ENCODE measurements around the gene FHOD3.

DNA sequence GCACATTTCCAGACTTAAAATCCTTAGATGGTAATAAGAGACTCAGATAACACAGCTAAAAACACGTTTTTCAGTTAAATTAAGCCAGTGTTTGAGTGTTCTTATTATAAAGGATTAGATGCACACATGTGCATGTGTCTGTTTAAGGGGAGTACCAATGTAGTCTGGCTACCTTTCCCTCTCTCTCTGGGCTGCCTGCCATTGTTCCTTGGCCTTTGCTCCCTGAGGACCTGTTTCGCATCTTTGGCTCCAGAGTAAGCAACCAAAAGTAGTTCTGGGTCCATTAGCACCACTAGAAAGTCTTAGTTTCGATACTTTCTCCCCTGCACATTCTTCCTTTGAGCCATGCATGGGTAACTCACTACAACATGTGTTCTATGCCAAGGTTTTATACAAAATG, 303.0 kb downstream of the FHOD3 start:
- TF ChIP-seq, protein P1, sequence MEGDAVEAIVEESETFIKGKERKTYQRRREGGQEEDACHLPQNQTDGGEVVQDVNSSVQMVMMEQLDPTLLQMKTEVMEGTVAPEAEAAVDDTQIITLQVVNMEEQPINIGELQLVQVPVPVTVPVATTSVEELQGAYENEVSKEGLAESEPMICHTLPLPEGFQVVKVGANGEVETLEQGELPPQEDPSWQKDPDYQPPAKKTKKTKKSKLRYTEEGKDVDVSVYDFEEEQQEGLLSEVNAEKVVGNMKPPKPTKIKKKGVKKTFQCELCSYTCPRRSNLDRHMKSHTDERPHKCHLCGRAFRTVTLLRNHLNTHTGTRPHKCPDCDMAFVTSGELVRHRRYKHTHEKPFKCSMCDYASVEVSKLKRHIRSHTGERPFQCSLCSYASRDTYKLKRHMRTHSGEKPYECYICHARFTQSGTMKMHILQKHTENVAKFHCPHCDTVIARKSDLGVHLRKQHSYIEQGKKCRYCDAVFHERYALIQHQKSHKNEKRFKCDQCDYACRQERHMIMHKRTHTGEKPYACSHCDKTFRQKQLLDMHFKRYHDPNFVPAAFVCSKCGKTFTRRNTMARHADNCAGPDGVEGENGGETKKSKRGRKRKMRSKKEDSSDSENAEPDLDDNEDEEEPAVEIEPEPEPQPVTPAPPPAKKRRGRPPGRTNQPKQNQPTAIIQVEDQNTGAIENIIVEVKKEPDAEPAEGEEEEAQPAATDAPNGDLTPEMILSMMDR (conservative IDR thresholded peaks at IDR 0.05; ENCODE audit: low read depth, low read length) = no peak
- TF ChIP-seq EZH2 (IDR thresholded peaks at IDR 0.05; ENCODE audit: low read length, unreplicated experiment) = no peak
- TF ChIP-seq EZH2phosphoT487 (IDR thresholded peaks at IDR 0.05; ENCODE audit: borderline replicate concordance, low read length) = no peak
